GM12873 (cell line): Measurements from ENCODE around the gene UBAP2.

ENCODE experiments used
- TF ChIP-seq, protein P1 (sequence below): IDR thresholded peaks from 2 replicates; pipeline ENCODE4 v1.5.1; 2012; ENCODE audit warnings: low read depth, mild to moderate bottlenecking, moderate library complexity, low read length, control low read depth; ENCODE audit not compliant: insufficient read depth; ENCODE audit errors: missing control alignments

The UBAP2 gene

DNA sequence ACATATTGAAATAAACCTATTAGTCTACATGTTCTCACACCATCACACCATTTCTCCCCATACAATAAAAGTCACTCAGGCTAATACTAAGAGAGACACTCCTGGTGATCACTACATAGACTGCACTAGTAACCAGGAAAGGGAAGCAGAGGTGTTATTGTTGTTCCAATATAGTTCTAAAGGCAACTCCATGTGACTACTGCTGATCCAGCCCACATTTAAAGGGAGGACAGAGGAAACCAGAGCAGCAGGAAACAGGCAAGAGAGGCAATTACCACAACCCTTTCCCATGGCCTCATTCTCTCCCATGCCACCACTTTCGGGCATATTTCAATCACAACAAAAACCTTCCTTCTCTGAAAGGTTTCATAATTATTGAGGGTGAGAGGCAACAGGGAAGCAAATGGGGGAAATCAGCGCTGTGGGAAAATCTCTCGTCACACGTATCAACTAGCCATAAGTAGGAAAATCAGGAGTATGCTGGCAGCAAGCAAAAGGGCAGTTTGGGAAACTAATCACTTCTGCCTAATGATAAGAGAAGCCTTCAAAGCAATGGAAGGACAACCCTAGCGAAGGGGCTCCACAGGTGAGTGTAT is 1.8 kb downstream of the UBAP2 start:
- TF ChIP-seq, protein P1, sequence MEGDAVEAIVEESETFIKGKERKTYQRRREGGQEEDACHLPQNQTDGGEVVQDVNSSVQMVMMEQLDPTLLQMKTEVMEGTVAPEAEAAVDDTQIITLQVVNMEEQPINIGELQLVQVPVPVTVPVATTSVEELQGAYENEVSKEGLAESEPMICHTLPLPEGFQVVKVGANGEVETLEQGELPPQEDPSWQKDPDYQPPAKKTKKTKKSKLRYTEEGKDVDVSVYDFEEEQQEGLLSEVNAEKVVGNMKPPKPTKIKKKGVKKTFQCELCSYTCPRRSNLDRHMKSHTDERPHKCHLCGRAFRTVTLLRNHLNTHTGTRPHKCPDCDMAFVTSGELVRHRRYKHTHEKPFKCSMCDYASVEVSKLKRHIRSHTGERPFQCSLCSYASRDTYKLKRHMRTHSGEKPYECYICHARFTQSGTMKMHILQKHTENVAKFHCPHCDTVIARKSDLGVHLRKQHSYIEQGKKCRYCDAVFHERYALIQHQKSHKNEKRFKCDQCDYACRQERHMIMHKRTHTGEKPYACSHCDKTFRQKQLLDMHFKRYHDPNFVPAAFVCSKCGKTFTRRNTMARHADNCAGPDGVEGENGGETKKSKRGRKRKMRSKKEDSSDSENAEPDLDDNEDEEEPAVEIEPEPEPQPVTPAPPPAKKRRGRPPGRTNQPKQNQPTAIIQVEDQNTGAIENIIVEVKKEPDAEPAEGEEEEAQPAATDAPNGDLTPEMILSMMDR: no peak

DNA sequence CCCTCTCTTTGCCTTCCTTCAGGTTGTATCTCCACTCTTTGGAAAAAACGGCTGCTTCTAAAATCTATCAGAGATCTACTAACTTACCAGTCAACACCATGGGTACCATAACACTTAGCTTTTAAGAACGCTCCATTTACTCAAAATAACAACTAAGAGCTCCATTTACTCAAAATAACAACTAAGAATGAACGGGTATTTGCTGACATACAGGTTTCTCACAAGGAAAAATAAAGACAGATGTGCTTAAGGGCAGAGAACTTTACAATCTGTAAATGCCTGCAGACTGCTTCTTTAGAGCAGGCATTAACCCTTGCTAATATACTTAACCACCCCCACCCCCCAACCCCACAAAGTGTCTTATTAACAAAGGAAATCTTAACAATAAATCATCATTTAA is 2.8 kb downstream of the UBAP2 start:
- TF ChIP-seq, protein P1: no peak

DNA sequence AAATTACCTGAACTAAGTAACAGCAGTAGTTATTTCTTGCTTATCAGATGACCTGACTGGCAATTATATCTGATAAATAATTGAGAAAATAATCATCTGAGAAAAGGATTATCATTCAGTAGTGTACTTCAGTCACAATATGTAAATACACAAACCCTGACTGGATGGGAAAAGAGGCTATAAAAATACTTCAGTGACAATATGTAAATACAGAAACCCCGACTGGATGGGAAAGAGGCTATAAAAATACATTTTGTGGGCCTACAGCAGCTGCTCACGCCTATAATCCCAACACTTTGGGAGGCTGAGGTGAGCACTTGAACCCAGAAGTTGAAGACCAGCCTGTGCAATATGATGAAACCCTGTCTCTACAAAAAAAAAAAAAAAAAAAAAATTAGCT is 11.1 kb downstream of the UBAP2 start:
- TF ChIP-seq, protein P1: no peak

DNA sequence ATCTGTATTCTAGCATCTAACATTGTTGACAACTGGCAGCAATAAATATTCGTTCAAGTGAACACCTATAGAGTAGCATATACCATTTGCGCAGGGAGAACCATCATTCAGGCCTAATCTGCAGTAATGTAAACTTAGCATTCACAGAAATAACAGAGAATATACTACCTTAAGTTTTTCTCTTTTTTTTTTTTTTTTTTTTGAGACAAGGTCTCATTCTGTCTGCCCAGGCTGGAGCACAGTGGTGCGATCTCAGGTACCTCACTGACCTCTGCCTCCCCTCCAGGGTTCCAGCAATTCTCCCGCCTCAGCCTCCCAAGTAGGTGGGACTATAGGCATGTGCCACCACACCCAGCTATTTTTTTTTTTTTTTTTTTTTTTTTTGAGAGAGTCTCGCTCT is 12.1 kb downstream of the UBAP2 start:
- TF ChIP-seq, protein P1: no peak

DNA sequence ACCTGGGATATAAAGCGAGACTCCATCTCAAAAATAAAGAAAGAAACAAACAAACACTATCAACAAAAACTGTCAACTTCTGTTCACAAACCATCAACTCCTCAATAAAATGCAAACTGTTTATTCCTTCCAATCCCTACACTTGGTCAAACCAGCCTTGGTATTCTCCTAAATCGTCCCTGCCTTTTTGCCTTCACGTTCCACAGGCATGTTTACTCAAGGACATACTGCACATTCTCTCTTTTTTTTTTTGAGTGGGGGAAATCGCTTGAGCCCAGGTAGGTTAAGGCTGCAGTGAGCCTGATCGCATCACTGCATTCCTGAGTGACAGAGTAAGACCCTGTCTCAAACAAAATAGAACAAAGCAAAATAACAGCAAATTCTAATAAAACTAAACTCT is 13.0 kb downstream of the UBAP2 start:
- TF ChIP-seq, protein P1: no peak

DNA sequence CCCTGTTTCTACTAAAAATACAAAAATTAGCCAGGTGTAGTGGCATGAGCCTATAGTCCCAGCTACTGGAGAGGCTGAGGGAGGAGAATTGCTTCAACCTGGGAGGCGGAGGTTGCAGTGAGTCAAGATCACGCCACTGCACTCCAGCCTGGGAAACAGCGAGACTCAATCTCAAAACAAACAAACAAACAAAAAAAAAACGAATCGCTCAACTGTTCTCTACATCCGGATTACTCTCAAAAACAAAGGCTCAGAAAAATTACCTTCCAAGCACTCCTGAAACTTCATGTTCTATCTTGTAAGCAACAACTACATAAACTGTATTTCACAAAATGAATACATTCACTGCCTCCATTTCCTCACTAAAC is 14.0 kb downstream of the UBAP2 start:
- TF ChIP-seq, protein P1: no peak

DNA sequence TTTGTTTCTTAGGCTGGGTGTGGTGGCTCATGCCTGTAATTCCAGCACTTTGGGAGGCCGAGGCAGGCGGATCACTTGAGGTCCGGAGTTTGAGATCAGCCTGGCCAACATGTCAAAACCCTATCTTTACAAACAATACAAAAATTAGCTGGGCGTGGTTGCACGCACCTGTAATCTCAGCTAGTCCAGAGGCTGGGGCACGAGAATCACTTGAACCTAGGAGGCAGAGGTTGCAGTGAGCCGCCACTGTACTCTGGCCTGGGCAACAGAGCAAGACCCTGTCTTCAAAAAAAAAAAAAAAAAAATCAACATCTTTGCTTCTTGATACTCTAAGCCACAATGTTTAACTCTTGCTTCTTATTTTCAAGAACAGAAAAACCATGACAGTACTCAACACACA is 16.1 kb downstream of the UBAP2 start:
- TF ChIP-seq, protein P1: no peak
